GM12878 (cell line): ENCODE results near the gene PI4KA. TPM values are rescaled to one million over a fixed set of nuclear protein-coding genes. Genes with fewer than 3 reads are reported as not detected.

Experiments
- ATAC-seq: fragments of 200-7000 bp; cut with Tn5 transposase; 3 replicates; pipeline ENCODE4 v1.9.1; 2020; ENCODE audit warnings: mild to moderate bottlenecking, moderate library complexity
- BruUV-seq: library from RNA; stranded (reverse); fragments of 400-500 nt; replicated peaks from 2 replicates; lab custom pipeline; 2021; lab: Mats Ljungman, UMichigan
- CTCF ChIA-PET: fragments of 300-600 bp; sonication (Branson Sonifier 250); formaldehyde crosslinking; extraction: SDS; loops from one replicate; lab custom pipeline; 2021; ENCODE audit warnings: inconsistent platforms; lab: Yijun Ruan, JAX
- POLR2A ChIA-PET: fragments of 350-600 bp; formaldehyde crosslinking; extraction: SDS; loops from one replicate; lab custom pipeline; 2021; ENCODE audit warnings: inconsistent platforms; lab: Charles Lee
- RAD21 ChIA-PET: fragments of 300-600 bp; sonication (Branson Sonifier 250); formaldehyde crosslinking; loops from one replicate; lab custom pipeline; 2023; ENCODE audit warnings: antibody characterized with exemption; ENCODE audit not compliant: unreplicated experiment; lab: Charles Lee
- SMC1A ChIA-PET: fragments of 300-600 bp; sonication (Branson Sonifier 250); formaldehyde crosslinking; loops from one replicate; lab custom pipeline; 2023; ENCODE audit not compliant: unreplicated experiment, uncharacterized antibody; lab: Charles Lee
- DNase-seq: peaks from one replicate; pipeline ENCODE4 v3.0.0-alpha.2; 2011; ENCODE audit warnings: low read depth, low spot score
- FAIRE-seq: peaks from 3 replicates; lab custom pipeline; 2011; peaks lifted over from hg19 to GRCh38; lab: Jason Lieb, UNC
- H2AFZ ChIP-seq: 2 replicates; pipeline ENCODE4 v1.6.0; 2011; ENCODE audit warnings: low read depth, low read length, control low read depth; ENCODE audit not compliant: control insufficient read depth
- H3K27ac ChIP-seq: 2 replicates; pipeline ENCODE4 v1.5.1; 2011; ENCODE audit warnings: control low read depth; ENCODE audit not compliant: control insufficient read depth, insufficient read depth
- H3K27me3 ChIP-seq, 2 experiments: replicated peaks in 1 of 2; 2 replicates each; pipeline versions ENCODE4 v1.6.0 to v1.6.1; 2011; ENCODE audit warnings: low read length in 1 of 2; ENCODE audit not compliant: control insufficient read depth in 2 of 2, insufficient read depth in 2 of 2
- H3K36me3 ChIP-seq, 2 experiments: 2 replicates each; pipeline ENCODE4 v1.5.1; 2011; ENCODE audit warnings: low read length in 1 of 2; ENCODE audit not compliant: control insufficient read depth in 2 of 2, insufficient read depth in 2 of 2
- H3K4me1 ChIP-seq: 2 replicates; pipeline ENCODE4 v1.6.1; 2011; ENCODE audit warnings: mild to moderate bottlenecking, low read length, moderate library complexity, mixed read lengths; ENCODE audit not compliant: control insufficient read depth, insufficient read depth
- H3K4me2 ChIP-seq: 2 replicates; pipeline ENCODE4 v1.6.0; 2011; ENCODE audit warnings: control low read depth; ENCODE audit not compliant: control insufficient read depth, insufficient read depth
- H3K4me3 ChIP-seq: fragments of 200-600 bp; sonication (generic); 2 replicates; pipeline ENCODE4 v1.5.1; 2016
- H3K79me2 ChIP-seq: 2 replicates; pipeline ENCODE4 v1.6.0; 2011; ENCODE audit warnings: low read length; ENCODE audit not compliant: control insufficient read depth, insufficient read depth
- H3K9ac ChIP-seq: 2 replicates; pipeline ENCODE4 v1.8.0; 2011; ENCODE audit warnings: low read length, control low read depth, mixed read lengths; ENCODE audit not compliant: control insufficient read depth, insufficient read depth
- H3K9me3 ChIP-seq: replicated peaks from 3 replicates; pipeline ENCODE4 v1.5.1; 2011; ENCODE audit warnings: mild to moderate bottlenecking, low read length; ENCODE audit not compliant: control insufficient read depth, insufficient read depth
- H4K20me1 ChIP-seq: 2 replicates; pipeline ENCODE4 v1.6.0; 2011; ENCODE audit not compliant: control insufficient read depth, insufficient read depth
- BHLHE40 ChIP-seq, 2 experiments: fragments of 450-650 bp in 1 of 2; IDR thresholded peaks; 2 replicates each; pipeline ENCODE4 v1.6.1; 2011 to 2017; ENCODE audit warnings: low read depth in 2 of 2, borderline replicate concordance in 1 of 2, improper control_type of control experiment in 1 of 2, low read length in 1 of 2, mild to moderate bottlenecking in 1 of 2
- CUX1 ChIP-seq: IDR thresholded peaks from 2 replicates; pipeline ENCODE4 v1.6.1; 2012; ENCODE audit warnings: improper control_type of control experiment, low read depth, low read length; ENCODE audit not compliant: insufficient replicate concordance
- ELK1 ChIP-seq: IDR thresholded peaks from 2 replicates; pipeline ENCODE4 v1.6.1; 2012; ENCODE audit warnings: low read depth, low read length, improper control_type of control experiment
- HSF1 ChIP-seq: fragments of 150-350 bp; IDR thresholded peaks from 2 replicates; pipeline ENCODE4 v1.6.1; 2014; ENCODE audit warnings: mild to moderate bottlenecking, low read depth, low read length
- JUNB ChIP-seq: IDR thresholded peaks from 2 replicates; pipeline ENCODE4 v1.6.1; 2016; ENCODE audit warnings: antibody characterized with exemption, mild to moderate bottlenecking
- KAT2A ChIP-seq: conservative IDR thresholded peaks from 2 replicates; pipeline ENCODE4 v1.6.1; 2011; ENCODE audit warnings: low read depth, low read length; ENCODE audit not compliant: control insufficient read depth
- MAX ChIP-seq: IDR thresholded peaks from 2 replicates; pipeline ENCODE4 v1.6.1; 2012; ENCODE audit warnings: low read depth, low read length, improper control_type of control experiment
- MTA3 ChIP-seq: IDR thresholded peaks from 2 replicates; pipeline ENCODE4 v1.6.1; 2012; ENCODE audit warnings: low read length, inconsistent platforms, borderline replicate concordance
- NR2F1 ChIP-seq: fragments of 450-650 bp; conservative IDR thresholded peaks from 2 replicates; pipeline ENCODE4 v1.6.1; 2017; ENCODE audit warnings: mild to moderate bottlenecking
- PBX3 ChIP-seq: IDR thresholded peaks from 2 replicates; pipeline ENCODE4 v1.6.1; 2011; ENCODE audit warnings: mild to moderate bottlenecking, low read depth, low read length, moderate library complexity; ENCODE audit not compliant: insufficient replicate concordance
- POU2F2 ChIP-seq: IDR thresholded peaks from 3 replicates; pipeline ENCODE4 v1.6.1; 2011; ENCODE audit warnings: low read depth, mild to moderate bottlenecking, low read length, borderline replicate concordance
- SMAD5 ChIP-seq: IDR thresholded peaks from 2 replicates; pipeline ENCODE4 v1.6.1; 2016; ENCODE audit warnings: antibody characterized with exemption, low read depth
- SMC3 ChIP-seq: IDR thresholded peaks from 2 replicates; pipeline ENCODE4 v1.6.1; 2011; ENCODE audit warnings: low read length, improper control_type of control experiment, borderline replicate concordance
- TARDBP ChIP-seq: IDR thresholded peaks from 2 replicates; pipeline ENCODE4 v1.6.1; 2016; ENCODE audit warnings: borderline replicate concordance
- TBL1XR1 ChIP-seq: IDR thresholded peaks from 2 replicates; pipeline ENCODE4 v1.6.1; 2012; ENCODE audit warnings: low read depth, low read length, improper control_type of control experiment
- ZNF24 ChIP-seq: fragments of 450-650 bp; IDR thresholded peaks from 2 replicates; pipeline ENCODE4 v1.6.1; 2017; ENCODE audit warnings: antibody characterized with exemption, mild to moderate bottlenecking
- WGBS: methylation state at CpG from one replicate; pipeline ENCODE4 v1.1.6; 2016; ENCODE audit warnings: low lambda C conversion rate; ENCODE audit not compliant: insufficient replicate concordance, insufficient coverage; ENCODE audit errors: missing lambda C conversion rate; 5-methylcytosine and 5-hydroxymethylcytosine counted together
- in situ Hi-C: fragments of 300-500 bp; cut with MboI; formaldehyde crosslinking; loops from 9 replicates; pipeline ENCODE4 v1.14.3; 2018; ENCODE audit warnings: mixed read lengths
- intact Hi-C: fragments of 100-400 bp; cut with micrococcal nuclease; formaldehyde crosslinking; loops from one replicate; pipeline ENCODE4 v1.14.2; 2022; ENCODE audit not compliant: unreplicated experiment
- polyA plus RNA-seq, 11 experiments: library from polyadenylated mRNA; depleted of rRNA in 4 of 11; unstranded in 6 of 11; stranded (reverse) in 5 of 11; fragments of >200 nt; fragmentation: Nextera tagmentation in 4 of 11; fragmentation: Illumina TruSeq in 1 of 11; extraction: Ambion mirVana in 4 of 11; extraction: Trizol in 1 of 11; gene quantifications; 1 replicate in 1 of 11; 2 replicates in 10 of 11; pipeline versions ENCODE4 v1.2.1 to v1.2.3, GENCODE V29; 2011 to 2016; ENCODE audit warnings: inconsistent platforms in 2 of 11, missing spikeins in 2 of 11, low read depth in 1 of 11
- total RNA-seq, 4 experiments: library from RNA; depleted of rRNA in 3 of 4; stranded (reverse); fragments of >200 nt in 3 of 4; fragmentation: Illumina TruSeq in 1 of 4; extraction: Trizol in 1 of 4; gene quantifications; 2 replicates each; pipeline versions ENCODE4 v1.2.1 to v1.2.3, GENCODE V29; 2013 to 2021

PI4KA gene
- total and polyA plus RNA-seq, 10 of the 15 experiments (the other 5 are each of a cell fraction or from before 2014, with no cell fraction given), result 4.2 to 78.4 (median 42.1) TPM

GRCh38 chr22:20866736-20867135 lies 8.1 kb upstream of the PI4KA start:
- Histone ChIP-seq H3K4me3 (no peak overlapping the region), H3K79me2 (no peaks in the 10 kb centered on the region), H3K27ac (no peak overlapping the region), H3K9ac (no peak overlapping the region), H3K9me3 (no peaks in the 10 kb centered on the region), H3K27me3 (no peaks in the 10 kb centered on the region), H3K36me3 (peaks cover 0 to 6% of the 10 kb centered on the region in 2 experiments; a peak in 2 of 4 replicates), H4K20me1 (no peaks in the 10 kb centered on the region), H3K4me2 (no peak overlapping the region), H3K4me1 (no peaks in the 10 kb centered on the region), H2AFZ (no peak overlapping the region)
- in situ Hi-C loops (loop anchor here (10.0 kb wide), 1 partner anchor 48 kb away; the partner anchor contains the start of gene CRKL), intact Hi-C loops (no loop called here)
- ChIA-PET POLR2A (no interaction called here), SMC1A (interaction anchor here (1.4 kb wide), 1 partner anchor 7 kb away, joined by 4 read pairs; the partner anchor contains the start of gene SNAP29), RAD21 (no interaction called here), CTCF (no interaction called here)
- DNase-seq, result no peak
- WGBS, result 97% methylated on average over 5 of the region's 5 CpGs
- no TSS peak for BruUV-seq
- no peak for FAIRE-seq
- ATAC-seq, result no peak
- TF ChIP-seq ZNF24 (no peak), KAT2A (no peak), ELK1 (no peak), TBL1XR1 (no peak), PBX3 (no peak), SMAD5 (no peak), NR2F1 (no peak), BHLHE40 (IDR thresholded peaks at IDR 0.05; ENCODE audit: borderline replicate concordance in 1 of 2, low read depth in 2 of 2, low read length in 1 of 2) (no peak), JUNB (no peak), MTA3 (no peak), HSF1 (no peak), POU2F2 (no peak), SMC3 (no peak), CUX1 (no peak), TARDBP (no peak), MAX (no peak)
